GM21528 (cell line): ENCODE data around the gene ASH1L.

Source experiments
- ATAC-seq: cut with Tn5 transposase; IDR thresholded peaks from one replicate; pipeline ENCODE4 v1.9.1; 2021; ENCODE audit warnings: mild to moderate bottlenecking, moderate library complexity; ENCODE audit not compliant: unreplicated experiment, low FRiP score

The ASH1L gene

DNA sequence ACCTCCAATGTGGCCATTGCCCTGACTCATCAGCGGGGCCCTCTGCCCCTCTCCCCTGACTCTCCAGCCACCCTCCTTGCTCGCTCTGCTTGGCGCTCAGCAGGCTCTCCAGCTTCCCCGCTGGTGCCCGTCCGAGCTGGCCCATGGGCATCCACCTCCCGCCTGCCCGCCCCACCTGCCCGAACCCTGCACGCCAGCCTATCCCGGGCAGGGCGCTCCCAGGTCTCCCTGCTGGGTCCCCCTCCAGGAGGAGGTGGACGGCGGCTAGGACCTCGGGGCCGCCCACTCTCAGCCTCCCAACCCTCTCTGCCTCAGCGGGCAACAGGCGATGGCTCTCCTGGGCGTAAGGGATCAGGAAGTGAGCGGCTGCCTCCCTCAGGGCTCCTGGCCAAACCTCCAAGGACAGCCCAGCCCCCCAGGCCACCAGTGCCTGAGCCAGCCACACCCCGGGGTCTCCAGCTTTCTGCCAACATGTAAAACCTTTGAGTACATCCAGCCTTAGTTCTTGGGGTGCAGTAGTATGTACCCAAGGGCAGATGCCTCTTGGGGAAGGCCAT, 274.5 kb downstream of the ASH1L start:
- ATAC-seq = no peak

DNA sequence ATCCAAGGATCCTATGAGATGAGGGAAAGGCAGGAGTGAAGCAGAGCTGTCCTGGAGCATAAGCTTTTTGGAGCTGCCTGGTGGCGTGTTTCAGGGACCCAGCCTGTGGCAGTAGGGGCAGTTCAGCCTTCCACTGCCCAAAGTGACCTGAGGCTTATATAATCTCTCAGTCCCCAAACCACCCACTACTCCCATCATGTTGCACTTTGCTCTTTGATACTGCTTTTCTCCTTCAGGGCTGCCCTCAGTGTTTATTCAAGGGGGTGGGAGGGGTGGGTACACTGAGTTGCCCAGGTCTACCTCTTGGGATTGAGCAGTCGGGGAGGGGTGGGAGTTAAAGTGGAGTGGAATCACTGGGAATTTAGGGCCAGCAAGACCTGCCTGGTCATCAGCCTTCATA, 276.1 kb downstream of the ASH1L start:
- ATAC-seq = no peak

GRCh38 chr1:155285631-155286044, 277.0 kb downstream of the ASH1L start:
- ATAC-seq = no peak
